Measurements from ENCODE around the gene BFAR.
"Not testable (repeated sequence)": the region's sequence is repeated elsewhere in the genome, so short reads cannot be mapped to it uniquely, and the experiment has no call there.

The BFAR gene, protein sequence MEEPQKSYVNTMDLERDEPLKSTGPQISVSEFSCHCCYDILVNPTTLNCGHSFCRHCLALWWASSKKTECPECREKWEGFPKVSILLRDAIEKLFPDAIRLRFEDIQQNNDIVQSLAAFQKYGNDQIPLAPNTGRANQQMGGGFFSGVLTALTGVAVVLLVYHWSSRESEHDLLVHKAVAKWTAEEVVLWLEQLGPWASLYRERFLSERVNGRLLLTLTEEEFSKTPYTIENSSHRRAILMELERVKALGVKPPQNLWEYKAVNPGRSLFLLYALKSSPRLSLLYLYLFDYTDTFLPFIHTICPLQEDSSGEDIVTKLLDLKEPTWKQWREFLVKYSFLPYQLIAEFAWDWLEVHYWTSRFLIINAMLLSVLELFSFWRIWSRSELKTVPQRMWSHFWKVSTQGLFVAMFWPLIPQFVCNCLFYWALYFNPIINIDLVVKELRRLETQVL

DNA sequence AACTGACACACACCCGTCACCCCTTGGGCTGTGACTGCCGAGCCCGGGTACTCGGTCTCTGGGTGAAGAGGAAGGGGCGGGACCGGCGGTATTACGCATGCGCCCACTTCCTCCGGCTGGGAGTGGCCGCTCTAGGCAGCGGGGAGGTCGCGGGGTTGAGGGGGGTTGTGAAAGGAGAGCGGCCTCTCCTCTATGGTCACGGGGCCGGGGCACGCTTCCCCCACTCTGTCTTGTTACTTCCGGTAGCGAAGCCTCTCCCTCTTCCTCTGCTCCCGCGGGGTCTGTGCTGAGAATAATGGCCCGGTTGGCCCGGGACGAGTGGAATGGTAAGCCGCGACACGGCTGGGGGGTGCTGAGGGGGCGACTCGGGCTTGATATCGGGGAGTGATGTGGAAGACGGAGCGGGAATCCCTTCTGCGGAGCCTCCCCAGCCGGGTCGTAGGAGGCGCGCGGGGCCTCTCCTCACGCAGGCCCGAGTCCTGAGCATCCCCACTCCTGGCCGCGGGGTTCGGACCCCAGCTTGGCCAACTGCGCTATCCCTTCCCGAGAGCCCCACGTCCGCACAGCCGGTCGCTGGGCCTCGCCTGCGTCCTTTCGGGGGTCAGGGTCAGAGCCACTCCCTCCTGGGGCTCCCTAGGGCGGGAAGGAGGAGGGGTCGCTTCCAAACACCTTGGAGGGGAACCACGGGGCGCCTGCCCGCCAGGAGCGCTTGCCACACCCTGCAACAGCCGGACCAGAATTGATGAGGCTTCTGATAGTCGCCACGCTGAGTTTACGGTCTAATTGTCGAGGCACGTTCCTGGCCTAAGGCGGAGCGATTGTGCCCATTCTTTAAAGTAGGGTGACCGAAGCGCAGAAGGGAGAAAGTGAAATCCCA lies at the start of gene BFAR:
Gene BFAR (plus strand): TSS at position 259 of the 877 bp plus-strand sequence. CDS start 11,396 bp downstream, outside the sequence.
- DNase-seq (ENCODE audit: low read depth), result peak; percentile 98

DNA sequence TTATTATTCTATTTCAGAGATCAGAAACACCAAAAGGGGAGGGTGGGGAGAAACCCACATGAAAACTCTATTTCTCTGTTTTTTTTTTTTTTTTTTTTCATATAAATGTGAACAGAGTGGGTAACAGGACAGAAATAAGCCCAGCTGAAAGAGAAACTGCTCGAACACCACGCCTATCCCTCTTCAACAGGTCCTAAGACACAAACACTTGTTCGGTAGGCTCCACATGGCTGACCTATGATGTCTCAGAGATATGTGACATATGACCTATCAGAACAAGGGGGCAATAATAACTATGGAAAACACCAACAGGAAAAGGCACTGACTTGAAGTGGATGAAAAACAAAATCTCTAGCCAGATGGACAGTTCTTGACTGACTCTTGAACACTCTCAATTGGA lies 47.5 kb upstream of the BFAR start:
- no peak for DNase-seq (ENCODE audit: low read depth)

DNA sequence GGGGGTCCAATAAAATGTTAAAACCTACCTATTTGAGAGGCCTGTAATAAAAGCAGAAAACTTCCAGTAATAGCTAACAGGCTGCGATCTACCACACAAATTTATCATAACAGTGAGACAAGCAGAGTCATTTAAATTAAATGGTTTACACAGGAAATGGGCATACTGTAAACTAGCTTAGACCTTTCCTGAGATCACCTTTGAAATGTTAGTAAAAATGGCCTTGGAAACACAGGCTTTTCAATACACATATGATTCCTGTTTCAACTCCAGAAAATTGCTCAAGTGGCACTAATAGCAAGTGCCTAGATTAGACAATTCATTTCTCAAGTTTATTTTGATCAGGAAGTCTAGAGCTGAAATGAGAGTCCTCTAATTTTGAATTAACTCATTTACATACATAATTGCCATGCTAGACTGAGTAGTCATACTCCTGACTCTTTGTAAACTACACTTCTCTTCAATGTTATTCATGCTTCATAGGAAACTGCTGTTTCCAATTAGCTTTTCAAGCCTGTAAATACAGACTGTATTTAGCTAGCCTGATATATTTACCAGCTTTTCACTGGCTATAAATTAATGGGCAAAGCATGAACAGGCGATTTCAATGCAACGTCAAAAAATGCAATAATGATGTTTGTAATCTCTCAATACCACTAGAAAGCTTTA lies 46.0 kb upstream of the BFAR start:
- DNase-seq (ENCODE audit: low read depth), result peak; percentile 9

DNA sequence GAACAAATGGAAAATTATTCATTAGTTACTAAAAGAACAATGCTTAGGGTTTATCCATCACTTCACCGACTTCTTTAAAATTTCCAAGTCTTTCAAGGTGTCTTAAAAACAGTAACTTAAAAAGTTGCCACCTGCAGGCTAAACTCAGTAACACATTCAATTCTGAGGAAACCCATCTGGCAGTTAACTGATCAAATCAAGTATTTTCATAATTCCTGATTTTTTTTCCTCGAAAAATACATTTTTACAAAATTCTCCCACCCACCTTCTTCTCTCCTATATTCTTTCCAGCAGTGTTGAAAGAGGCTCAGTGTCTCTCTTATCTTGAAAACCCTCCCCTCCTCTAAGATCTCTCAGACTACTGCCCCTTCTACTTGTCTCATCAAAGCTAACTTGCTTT lies 32.6 kb upstream of the BFAR start:
- DNase-seq (ENCODE audit: low read depth), result peak; percentile 38

DNA sequence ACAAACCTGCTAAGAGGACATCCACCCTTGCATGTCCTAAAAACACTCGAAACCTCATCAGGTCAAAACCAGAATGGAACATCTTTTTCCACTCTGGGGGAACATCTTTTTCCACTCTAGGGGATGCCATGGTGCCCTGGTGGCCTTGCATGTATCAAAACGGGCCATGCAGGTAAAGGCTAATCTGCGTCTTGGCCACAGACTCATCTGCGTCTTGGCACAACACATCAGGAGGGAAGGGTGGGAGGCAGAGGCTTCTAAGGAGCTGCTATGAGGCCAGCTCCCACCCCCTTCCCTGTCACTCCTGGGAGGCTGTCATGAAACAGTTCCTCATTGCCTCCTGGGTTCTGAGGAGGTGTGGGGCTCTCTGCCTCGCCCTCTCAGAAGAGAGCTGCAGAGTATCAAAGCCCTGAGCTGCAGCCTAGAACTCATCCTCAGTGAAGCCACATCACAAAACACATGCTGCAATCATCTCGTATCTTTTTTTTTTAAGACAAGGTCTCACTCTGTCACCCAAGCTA lies 30.2 kb upstream of the BFAR start:
- no peak for DNase-seq (ENCODE audit: low read depth)

DNA sequence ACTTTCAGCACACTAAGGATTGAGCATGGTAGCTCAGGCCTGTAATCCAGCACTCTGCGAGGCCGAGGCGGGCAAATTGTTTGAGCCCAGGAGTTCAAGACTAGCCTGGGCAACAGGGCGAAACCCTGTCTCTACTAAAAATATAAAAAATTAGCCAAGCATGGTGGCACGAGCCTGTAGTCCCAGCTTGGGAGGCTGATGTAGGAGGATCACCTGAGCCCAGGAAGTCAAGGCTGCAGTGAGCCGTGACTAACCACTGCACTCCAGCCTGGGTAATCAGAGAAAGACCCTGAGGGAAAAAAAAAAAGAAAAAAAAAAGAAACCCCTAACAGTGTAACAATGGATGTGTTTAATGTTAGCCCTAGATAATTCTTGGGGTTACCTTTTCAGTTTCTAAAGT lies 26.6 kb upstream of the BFAR start:
- no peak for DNase-seq (ENCODE audit: low read depth)

DNA sequence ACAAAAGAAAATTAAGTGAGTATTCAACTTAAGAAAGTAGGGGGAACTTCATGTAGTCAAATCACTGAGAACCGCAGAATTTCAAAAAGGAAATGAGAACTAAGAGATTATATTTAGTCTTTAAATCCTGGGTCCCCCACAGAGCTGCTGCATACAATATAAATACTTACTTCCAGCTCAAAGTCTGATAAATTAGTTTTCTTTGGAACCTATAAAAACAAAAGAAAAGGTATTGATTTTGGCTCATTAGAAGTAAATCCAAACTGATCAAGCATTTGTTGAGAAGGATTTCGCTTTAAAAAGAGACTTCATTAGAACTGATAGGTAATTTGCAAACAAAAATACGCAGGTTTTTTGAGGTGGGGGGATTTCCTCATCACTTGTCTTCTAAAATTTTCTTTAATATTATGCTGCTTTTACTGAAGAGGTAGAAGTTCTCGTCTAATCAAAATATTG lies 24.6 kb upstream of the BFAR start:
- no peak for DNase-seq (ENCODE audit: low read depth)

DNA sequence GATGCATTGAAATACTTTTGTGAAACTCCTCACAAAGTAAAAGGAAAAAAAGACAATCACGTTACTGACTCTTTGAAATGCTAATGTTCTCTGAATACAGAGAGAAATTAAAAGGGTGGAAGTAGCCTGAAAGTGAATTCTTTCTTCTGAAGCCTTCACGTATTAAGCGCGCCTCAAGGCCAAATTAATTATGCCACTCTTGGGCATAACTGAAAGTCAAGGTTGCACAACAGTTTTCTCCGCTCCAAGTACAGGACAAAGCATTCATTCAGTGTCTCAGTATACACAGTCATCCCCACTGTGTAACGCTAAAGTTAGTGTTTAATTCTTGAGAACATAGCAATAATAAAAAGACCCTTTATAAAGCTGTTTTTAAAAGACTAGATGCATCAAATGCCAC lies 24.1 kb upstream of the BFAR start:
- DNase-seq (ENCODE audit: low read depth), result no peak

DNA sequence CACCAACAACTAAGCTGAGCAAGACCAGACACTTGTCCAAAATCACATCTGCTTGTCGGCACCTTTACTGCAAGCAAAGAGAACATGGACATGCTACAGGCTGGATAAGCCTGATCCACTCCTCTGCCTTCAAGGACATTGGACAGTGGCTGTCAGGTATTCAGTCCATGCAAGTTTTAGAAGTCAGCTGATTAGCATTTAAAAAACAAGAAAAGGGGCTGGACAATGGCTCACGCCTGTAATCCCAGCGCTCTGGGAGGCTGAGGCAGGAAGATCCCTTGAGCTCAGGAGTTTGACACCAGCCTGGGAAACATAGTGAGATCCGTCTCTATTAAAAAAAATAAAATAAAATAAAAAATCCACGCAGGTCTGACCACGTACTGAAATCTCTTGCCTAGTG lies 23.0 kb upstream of the BFAR start:
- no peak for DNase-seq (ENCODE audit: low read depth)

DNA sequence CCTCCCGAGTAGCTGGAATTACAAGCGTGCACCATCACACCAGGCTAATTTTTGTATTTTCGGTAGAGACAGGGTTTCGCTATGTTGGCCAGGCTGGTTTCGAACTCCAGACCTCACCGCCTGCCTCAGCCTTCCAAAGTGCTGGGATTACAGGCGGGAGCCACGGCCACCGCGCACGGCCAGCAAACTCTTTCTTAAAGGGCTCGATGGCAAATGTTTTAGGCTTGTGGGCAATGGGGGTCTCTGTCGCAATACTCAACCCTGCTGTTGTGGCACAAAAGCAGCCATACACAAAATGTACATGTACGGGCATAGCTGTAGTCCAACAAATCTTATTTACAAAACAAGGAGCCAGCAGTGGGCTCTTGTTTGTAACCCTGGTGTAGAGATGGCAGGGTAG lies 21.1 kb upstream of the BFAR start:
- no peak for DNase-seq (ENCODE audit: low read depth)

DNA sequence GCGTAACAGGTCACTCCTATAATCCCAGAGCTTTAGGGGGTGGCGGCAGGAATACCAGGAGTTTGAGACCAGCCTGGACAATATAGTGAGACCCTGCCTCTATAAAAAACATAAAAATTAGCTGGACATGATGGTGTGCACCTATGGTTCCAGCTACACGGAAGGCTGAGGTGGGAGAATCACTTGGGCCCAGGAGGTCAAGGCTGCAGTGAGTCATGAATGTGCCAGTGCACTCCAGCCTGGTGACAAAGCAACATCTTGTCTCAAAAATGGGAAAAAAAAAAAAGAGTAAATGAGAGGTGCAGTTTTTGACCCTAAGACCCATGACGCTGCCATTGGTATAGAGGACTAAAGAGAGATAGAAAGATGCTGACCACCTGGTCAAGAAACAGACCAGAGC lies 18.8 kb upstream of the BFAR start:
- no peak for DNase-seq (ENCODE audit: low read depth)

DNA sequence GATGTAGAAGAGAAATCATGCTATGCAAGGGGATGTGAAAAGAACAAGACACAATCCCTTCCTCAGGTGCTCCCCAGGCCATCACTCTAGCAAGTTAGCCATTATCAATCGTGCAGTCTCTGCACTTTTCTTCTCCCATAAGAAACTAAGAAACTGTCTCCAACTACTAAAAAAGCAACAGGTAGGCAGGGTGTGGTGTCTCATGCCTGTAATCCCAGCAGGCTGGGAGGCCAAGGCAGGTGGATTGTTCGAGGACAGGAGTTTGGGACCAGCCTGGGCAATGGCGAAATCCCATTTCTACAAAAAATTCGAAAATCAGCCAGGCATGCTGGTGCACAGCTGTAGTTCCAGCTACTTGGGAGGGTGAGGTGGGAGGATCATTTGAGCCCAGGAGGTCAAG lies 16.5 kb upstream of the BFAR start:
- DNase-seq (ENCODE audit: low read depth), result no peak

DNA sequence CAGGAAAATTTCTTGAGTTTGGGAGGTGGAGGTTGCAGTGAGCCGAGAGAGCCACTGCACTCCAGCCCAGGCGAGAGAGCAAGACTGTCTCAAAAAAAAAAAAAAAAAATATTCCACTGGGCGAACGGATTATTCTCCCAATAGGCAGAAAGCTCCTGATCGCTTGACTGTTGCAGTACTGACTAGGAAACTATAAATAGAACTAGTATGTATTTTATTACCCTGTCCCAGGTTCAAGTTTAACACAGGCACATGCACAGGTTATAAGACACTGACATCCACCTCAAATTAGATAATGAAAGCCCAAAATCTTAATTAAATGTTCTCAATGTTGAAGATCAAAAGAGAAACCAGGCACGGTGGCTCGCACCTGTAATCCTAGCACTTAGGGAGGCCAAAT lies 14.2 kb upstream of the BFAR start:
- DNase-seq (ENCODE audit: low read depth), result no peak

DNA sequence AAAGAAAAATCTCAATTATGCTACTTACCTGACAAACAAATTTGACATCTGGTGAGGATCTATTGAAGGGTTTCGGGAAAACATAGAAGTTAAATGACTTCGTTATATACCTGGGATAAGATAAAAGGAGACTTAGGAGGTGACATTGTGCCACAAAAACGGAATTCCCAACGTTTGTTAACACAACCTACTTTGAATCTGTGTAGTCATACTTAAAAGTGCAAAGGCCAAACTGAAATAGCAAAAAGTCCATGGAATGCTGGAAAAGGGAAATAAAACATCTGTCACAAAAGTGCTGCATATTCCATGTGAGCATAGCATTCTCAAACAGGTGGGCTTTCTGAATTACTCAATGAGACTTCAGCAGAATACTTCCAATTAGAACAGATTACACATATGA lies 5.7 kb upstream of the BFAR start:
- DNase-seq (ENCODE audit: low read depth), result no peak

DNA sequence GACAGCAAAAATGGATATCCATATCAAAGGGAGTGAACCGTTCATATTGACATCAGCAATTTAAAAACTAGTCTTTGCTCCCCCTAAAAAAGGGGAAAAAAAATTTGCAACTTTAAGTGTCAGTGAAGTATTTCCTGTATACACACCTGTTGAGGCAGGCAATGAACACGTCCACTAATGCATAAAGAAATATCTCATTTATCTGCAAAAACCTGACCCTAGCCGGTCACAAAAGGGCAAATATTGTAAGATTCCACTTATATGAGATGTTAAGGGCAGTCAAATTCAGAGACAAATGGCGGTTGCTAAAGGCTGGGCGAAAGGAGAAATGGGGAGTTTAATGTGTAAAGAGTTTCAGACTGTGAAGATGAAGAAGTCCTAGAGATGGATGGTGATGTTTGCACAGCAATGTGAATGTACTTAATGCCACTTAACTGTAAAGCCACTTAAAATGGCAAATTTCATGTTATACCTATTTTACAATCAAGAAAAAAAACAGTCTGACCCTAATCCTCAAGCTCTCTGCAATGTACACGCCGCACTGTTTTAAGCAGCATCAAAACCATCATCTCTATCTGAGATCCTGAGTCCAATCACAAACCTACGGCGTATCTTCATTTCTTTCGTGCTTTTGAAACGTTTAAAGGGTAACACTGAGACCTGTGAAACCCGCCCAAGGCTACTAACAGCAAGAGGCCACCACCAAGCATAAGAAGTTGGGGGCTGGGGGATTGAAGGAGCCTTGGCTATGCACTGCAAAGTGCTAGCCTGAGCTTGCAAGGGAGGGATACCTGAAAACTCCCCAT lies 3.7 kb upstream of the BFAR start:
- DNase-seq (ENCODE audit: low read depth), result peak; percentile 15

DNA sequence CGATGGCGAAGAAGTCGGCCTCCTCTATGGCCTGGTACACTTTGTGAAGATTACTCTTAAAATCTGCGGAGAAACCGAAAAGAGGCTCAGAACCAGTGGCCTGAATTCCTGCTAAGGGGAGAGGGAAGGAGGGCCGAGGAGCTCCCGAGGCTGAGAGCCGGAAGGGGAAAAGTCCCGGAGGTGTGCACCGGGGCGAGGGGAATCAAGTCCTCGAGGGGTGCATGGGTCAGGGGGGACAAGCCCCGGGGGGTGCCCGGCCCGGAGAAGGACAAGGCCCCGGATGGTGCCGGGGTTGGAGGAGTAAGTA lies 3.2 kb upstream of the BFAR start:
- DNase-seq (ENCODE audit: low read depth), result no peak

DNA sequence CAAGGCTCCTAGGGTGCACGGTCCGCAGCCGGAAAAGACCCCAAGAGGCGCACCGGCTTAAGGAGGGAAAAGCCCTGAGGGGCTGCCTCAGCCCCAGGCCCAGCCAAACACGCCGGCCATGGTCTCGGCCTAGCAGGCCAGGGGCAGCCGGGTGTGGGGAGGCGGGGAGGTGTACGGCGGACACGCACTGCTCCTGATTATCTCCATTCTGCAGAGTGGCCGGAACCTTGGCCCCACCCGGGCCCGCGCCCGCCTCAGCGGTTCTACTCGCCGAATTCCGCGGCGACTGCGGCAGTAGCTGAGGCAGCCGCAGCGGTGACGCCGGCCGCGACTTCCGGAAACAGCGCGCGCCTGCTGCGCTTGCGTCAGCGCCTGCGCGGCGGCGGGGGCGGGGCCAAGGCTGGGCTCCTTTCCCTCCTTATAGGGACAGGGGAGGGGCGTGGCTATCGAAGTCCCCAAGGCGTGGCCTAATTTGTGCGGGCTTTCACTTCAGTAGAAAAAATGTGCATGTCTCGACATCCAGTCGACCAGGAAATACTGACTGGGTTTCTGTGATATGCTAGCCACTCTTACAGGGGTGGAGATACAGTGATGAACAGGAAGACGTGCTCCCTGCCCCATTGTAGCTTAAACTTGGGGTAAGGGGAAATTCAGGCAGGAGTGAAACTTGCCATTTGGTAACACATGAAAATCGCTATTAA lies 2.7 kb upstream of the BFAR start, which contains the start of gene PARN:
Gene PARN (minus strand): TSS at position 342 of the 701 bp plus-strand sequence. CDS start 135 bp downstream, at position 207.
- peak; percentile 98 for DNase-seq (ENCODE audit: low read depth)

DNA sequence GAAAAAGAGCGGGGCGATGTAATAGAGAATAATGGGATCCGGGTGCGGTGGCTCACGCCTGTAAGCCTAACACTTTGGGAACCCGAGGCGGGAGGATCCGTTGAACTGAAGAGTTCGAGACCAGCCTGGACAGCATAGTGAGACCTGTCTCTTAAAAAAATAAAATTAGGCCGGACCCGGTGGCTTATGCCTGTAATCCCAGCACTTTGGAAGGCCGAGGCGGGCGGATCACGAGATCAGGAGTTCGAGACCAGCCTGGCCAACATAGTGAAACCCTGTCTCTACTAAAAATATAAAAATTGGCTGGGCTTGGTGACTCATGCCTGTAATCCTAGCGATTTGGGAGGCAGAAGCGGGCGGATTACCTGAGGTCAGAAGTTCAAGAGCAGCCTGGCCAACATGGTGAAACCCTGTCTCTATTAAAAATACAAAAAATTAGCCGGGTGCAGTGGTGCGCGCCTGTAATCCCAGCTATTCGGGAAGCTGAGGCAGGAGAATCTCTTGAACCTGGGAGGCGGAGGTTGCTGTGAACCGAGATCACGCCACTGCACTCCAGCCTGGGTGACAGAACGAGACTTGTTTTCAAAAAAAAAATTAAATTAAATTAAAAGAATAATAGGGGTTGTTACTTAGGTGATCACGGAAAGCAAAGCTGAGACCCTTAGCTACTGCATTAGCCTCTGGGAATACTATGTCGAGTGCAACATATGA lies 2.0 kb upstream of the BFAR start:
- DNase-seq (ENCODE audit: low read depth), result not testable (repeated sequence)

DNA sequence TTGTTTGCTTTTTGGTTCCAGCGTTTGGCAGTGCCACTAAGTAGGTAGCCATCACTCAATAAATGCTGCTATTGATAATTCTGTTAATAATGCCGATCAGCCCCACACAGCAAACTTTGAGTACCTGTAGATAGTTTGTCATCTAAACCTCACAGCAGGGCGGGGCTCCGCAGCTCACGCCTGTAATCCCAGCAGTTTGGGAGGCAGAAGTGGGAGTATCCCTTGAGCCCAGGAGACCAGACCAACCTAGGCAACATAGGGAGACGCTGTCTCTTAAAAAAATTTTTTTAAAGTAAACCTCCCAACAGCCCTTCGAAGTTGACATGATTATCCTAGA lies 1.6 kb downstream of the BFAR start:
- DNase-seq (ENCODE audit: low read depth), result no peak

Data from EH (cell line).